A549 (cell line): ENCODE data around the gene HOOK1. TPM values are rescaled to one million over a fixed set of nuclear protein-coding genes. Genes with fewer than 3 reads are reported as not detected.

ENCODE experiments used
- ATAC-seq, 2 experiments: fragments of 200-7000 bp in 1 of 2; fragments of >200 bp in 1 of 2; cut with Nextera tagmentation in 1 of 2; cut with Tn5 transposase in 1 of 2; 3 replicates each; pipeline versions ENCODE4 v1.8.0 to v1.9.1; 2018 to 2020; ENCODE audit warnings: mild to moderate bottlenecking in 1 of 2, moderate library complexity in 1 of 2
- CTCF ChIA-PET: fragments of 300-600 bp; sonication (Branson Sonifier 250); formaldehyde crosslinking; extraction: SDS; loops from one replicate; lab custom pipeline; 2021; ENCODE audit warnings: antibody characterized with exemption, inconsistent platforms; lab: Yijun Ruan, JAX
- POLR2A ChIA-PET: fragments of 350-600 bp; formaldehyde crosslinking; extraction: SDS; loops from one replicate; lab custom pipeline; 2021; ENCODE audit warnings: antibody characterized with exemption, inconsistent platforms; lab: Yijun Ruan, JAX
- DNase-seq, 2 experiments: peaks; one replicate each; pipeline versions ENCODE4 v3.0.0 to v3.0.0-alpha.2; 2011 to 2016; ENCODE audit warnings: low read depth in 1 of 2, low spot score in 1 of 2
- FAIRE-seq: peaks from 2 replicates; lab custom pipeline; 2011; peaks lifted over from hg19 to GRCh38; lab: Jason Lieb, UNC
- H3K27ac ChIP-seq, 2 experiments: fragments of >200 bp; sonication (Bioruptor Twin); formaldehyde crosslinking; 3 replicates each; pipeline ENCODE4 v1.5.1; 2016 to 2017
- H3K4me1 ChIP-seq: fragments of >200 bp; sonication (Bioruptor Twin); formaldehyde crosslinking; 3 replicates; pipeline ENCODE4 v1.6.1; 2016
- H3K4me2 ChIP-seq: fragments of >200 bp; sonication (Bioruptor Twin); formaldehyde crosslinking; 3 replicates; pipeline ENCODE4 v1.6.1; 2016
- H3K4me3 ChIP-seq: fragments of >200 bp; sonication (Bioruptor Twin); formaldehyde crosslinking; 3 replicates; pipeline ENCODE4 v1.5.1; 2016
- H3K9me3 ChIP-seq: fragments of >200 bp; sonication (Bioruptor Twin); formaldehyde crosslinking; 3 replicates; pipeline ENCODE4 v1.6.1; 2016
- EP300 ChIP-seq, 2 experiments: fragments of >200 bp; sonication (Bioruptor Twin); formaldehyde crosslinking; IDR thresholded peaks; 2 replicates in 1 of 2; 3 replicates in 1 of 2; pipeline ENCODE4 v1.6.1; 2016 to 2017
- ESRRA ChIP-seq: fragments of 150-350 bp; IDR thresholded peaks from 2 replicates; pipeline ENCODE4 v1.6.1; 2014; ENCODE audit warnings: mild to moderate bottlenecking, low read length, borderline replicate concordance
- HMGXB4 ChIP-seq: fragments of 250-450 bp; sonication (Bioruptor Pico); IDR thresholded peaks from 2 replicates; pipeline ENCODE4 v1.5.0; 2021; ENCODE audit warnings: mild to moderate bottlenecking, moderate library complexity, borderline replicate concordance
- HOXA7 ChIP-seq: fragments of 250-450 bp; sonication (Bioruptor Pico); IDR thresholded peaks from 2 replicates; pipeline ENCODE4 v1.5.0; 2020; ENCODE audit warnings: mild to moderate bottlenecking, moderate library complexity
- JUNB ChIP-seq: fragments of >200 bp; sonication (Bioruptor Twin); formaldehyde crosslinking; IDR thresholded peaks from 2 replicates; pipeline ENCODE4 v1.6.1; 2016
- MYC ChIP-seq: IDR thresholded peaks from 2 replicates; pipeline ENCODE4 v1.6.1; 2012; ENCODE audit warnings: mild to moderate bottlenecking, inconsistent platforms, low read length, improper control_type of control experiment, borderline replicate concordance
- NPAS2 ChIP-seq: fragments of 250-450 bp; sonication (Bioruptor Pico); IDR thresholded peaks from 2 replicates; pipeline ENCODE4 v1.8.0; 2022; ENCODE audit warnings: mild to moderate bottlenecking, moderate library complexity, borderline replicate concordance
- NR3C1 ChIP-seq: fragments of >200 bp; sonication (Bioruptor Twin); formaldehyde crosslinking; IDR thresholded peaks from 3 replicates; pipeline ENCODE4 v1.6.1; 2017
- POLR2A ChIP-seq: IDR thresholded peaks from 2 replicates; pipeline ENCODE4 v1.6.1; 2012; ENCODE audit warnings: mild to moderate bottlenecking, low read length
- RAD21 ChIP-seq, 2 experiments: fragments of >200 bp in 1 of 2; sonication (Bioruptor Twin) in 1 of 2; formaldehyde crosslinking in 1 of 2; IDR thresholded peaks in 1 of 2; conservative IDR thresholded peaks in 1 of 2; 2 replicates in 1 of 2; 3 replicates in 1 of 2; pipeline ENCODE4 v1.6.1; 2012 to 2018; ENCODE audit warnings: inconsistent platforms in 1 of 2
- RCOR1 ChIP-seq: fragments of 150-350 bp; IDR thresholded peaks from 2 replicates; pipeline ENCODE4 v1.6.1; 2014; ENCODE audit warnings: antibody characterized with exemption, low read length, low read depth
- REST ChIP-seq: fragments of 200-600 bp; sonication (generic); IDR thresholded peaks from 2 replicates; pipeline ENCODE4 v1.6.1; 2016; ENCODE audit warnings: antibody characterized with exemption, mild to moderate bottlenecking, moderate library complexity
- RNF2 ChIP-seq: fragments of 200-600 bp; sonication (generic); IDR thresholded peaks from 2 replicates; pipeline ENCODE4 v1.6.1; 2016; ENCODE audit warnings: low read depth, mild to moderate bottlenecking, antibody characterized with exemption, moderate library complexity, borderline replicate concordance
- SMC3 ChIP-seq: fragments of >200 bp; sonication (Bioruptor Twin); formaldehyde crosslinking; IDR thresholded peaks from 3 replicates; pipeline ENCODE4 v1.6.1; 2018; ENCODE audit warnings: inconsistent platforms
- ZNF302 ChIP-seq: fragments of 250-450 bp; sonication (Bioruptor Pico); IDR thresholded peaks from 2 replicates; pipeline ENCODE4 v1.9.0; 2021; ENCODE audit warnings: inconsistent platforms, mild to moderate bottlenecking, moderate library complexity
- WGBS: methylation state at CpG from one replicate; pipeline ENCODE4 v1.1.6; 2017; ENCODE audit errors: missing lambda C conversion rate; 5-methylcytosine and 5-hydroxymethylcytosine counted together
- polyA plus RNA-seq, 4 experiments: library from polyadenylated mRNA; depleted of rRNA in 3 of 4; stranded (reverse); fragments of >200 nt; fragmentation: RNase III in 1 of 4; extraction: RNeasy Plus Mini Kit Qiagen cat#74134 plus additional on column Dnase treatment in 1 of 4; gene quantifications; 2 replicates in 3 of 4; 3 replicates in 1 of 4; pipeline ENCODE4 v1.2.3, GENCODE V29; 2011 to 2017
- TF ChIP-seq, protein P1 (sequence below): IDR thresholded peaks from 2 replicates; pipeline ENCODE4 v1.6.1; 2012; ENCODE audit warnings: low read depth, borderline replicate concordance
- TF ChIP-seq, protein P2 (sequence below): fragments of >200 bp; sonication (Bioruptor Twin); formaldehyde crosslinking; IDR thresholded peaks from 3 replicates; pipeline ENCODE4 v1.5.1; 2016
- TF ChIP-seq, protein P3 (sequence below): IDR thresholded peaks from 2 replicates; pipeline ENCODE4 v1.6.1; 2012

HOOK1 gene
- polyA plus RNA-seq, 2 of the 4 experiments (the other 2 are of a cell fraction) = 0.46 to 1.3 TPM

- 23% methylated on average over 2 of the region's 2 CpGs for WGBS
- no peak for FAIRE-seq
- no peak overlapping the region for H3K4me2 ChIP-seq
- no peak overlapping the region for H3K4me3 ChIP-seq
- ChIA-PET POLR2A (no interaction called here), CTCF (no interaction called here)
- TF ChIP-seq MYC (no peak), NPAS2 (CRISPR knock-in tag) (no peak), ZNF302 (CRISPR knock-in tag) (no peak)
- TF ChIP-seq, protein P1, sequence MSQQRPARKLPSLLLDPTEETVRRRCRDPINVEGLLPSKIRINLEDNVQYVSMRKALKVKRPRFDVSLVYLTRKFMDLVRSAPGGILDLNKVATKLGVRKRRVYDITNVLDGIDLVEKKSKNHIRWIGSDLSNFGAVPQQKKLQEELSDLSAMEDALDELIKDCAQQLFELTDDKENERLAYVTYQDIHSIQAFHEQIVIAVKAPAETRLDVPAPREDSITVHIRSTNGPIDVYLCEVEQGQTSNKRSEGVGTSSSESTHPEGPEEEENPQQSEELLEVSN = no peak
- ATAC-seq = no peak
- DNase-seq = no peak
- H3K4me1 ChIP-seq = no peaks in the 10 kb centered on the region
- no peaks in the 10 kb centered on the region for H3K9me3 ChIP-seq
- no peak overlapping the region for H3K27ac ChIP-seq
Observed at GRCh38 chr1:59767119-59767518, 47.6 kb upstream of the HOOK1 start.

DNA sequence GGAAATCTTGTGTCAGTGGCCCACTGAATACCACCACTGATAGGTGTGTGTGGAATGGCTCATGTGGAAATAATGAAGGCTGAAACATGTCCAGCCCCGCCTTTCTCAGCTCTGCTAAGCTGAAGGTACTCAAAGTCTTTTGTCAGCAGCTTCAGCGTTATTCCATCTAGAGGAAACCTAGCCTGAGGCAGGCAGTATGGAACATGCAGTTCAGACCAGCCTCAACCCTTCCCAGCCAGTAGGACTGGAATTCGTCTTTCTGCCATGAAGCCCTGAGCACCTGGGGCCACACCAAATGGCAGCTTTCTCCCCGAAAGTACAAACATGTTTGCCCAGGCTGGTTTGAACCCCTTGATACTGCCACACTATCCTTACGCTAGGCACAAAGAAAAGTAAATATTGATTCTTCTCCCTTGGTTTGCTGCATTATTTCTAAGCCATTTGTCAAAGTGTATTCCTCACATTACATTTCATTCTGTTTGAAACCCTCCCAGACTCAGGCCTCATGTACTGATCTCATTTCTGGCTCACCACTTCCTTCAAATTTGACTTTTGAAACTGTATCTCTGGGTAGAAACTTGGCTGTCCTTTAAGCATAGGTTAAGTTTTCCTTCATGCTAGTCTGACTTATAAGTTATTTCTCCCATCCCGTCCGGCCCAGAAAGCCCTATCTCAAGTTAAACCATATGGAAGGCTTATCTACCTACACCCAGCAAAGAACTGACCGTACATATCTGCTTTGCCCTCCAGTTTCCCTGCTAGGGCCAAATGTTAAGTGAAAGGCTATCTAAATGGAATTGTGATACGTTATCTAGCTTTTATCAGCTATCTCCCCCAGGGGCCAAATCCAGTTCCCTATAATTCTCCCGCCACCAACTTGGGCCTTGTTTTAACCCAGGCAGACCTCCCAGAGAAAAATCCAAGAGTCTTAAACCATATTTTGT lies 45.7 kb upstream of the HOOK1 start:
- no peak overlapping the region for H3K27ac ChIP-seq
- no peak for DNase-seq
- no peaks in the 10 kb centered on the region for H3K9me3 ChIP-seq
- WGBS = 78% methylated on average over 10 of the region's 10 CpGs
- POLR2A ChIA-PET = no interaction called here
- CTCF ChIA-PET = interaction anchor here (1.0 kb wide), 1 partner anchor 1253 kb away, joined by 4 read pairs; no protein-coding TSS in a partner anchor
- FAIRE-seq = no peak
- H3K4me1 ChIP-seq = no peaks in the 10 kb centered on the region
- TF ChIP-seq NR3C1 (no peak), SMC3 (no peak), RAD21 (conservative IDR thresholded peaks at IDR 0.05 in 1 of 2, IDR thresholded peaks at IDR 0.05 in 1 of 2) (no peak), REST (no peak), RNF2 (no peak), RCOR1 (no peak), HOXA7 (CRISPR knock-in tag) (no peak), HMGXB4 (no peak), ESRRA (no peak), POLR2A (no peak), JUNB (no peak), EP300 (IDR thresholded peaks at IDR 0.05) (no peak)
- TF ChIP-seq, protein P2, sequence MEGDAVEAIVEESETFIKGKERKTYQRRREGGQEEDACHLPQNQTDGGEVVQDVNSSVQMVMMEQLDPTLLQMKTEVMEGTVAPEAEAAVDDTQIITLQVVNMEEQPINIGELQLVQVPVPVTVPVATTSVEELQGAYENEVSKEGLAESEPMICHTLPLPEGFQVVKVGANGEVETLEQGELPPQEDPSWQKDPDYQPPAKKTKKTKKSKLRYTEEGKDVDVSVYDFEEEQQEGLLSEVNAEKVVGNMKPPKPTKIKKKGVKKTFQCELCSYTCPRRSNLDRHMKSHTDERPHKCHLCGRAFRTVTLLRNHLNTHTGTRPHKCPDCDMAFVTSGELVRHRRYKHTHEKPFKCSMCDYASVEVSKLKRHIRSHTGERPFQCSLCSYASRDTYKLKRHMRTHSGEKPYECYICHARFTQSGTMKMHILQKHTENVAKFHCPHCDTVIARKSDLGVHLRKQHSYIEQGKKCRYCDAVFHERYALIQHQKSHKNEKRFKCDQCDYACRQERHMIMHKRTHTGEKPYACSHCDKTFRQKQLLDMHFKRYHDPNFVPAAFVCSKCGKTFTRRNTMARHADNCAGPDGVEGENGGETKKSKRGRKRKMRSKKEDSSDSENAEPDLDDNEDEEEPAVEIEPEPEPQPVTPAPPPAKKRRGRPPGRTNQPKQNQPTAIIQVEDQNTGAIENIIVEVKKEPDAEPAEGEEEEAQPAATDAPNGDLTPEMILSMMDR = no peak
- TF ChIP-seq, protein P3, sequence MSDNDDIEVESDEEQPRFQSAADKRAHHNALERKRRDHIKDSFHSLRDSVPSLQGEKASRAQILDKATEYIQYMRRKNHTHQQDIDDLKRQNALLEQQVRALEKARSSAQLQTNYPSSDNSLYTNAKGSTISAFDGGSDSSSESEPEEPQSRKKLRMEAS = no peak
- H3K4me3 ChIP-seq = no peak overlapping the region
- ATAC-seq = no peak
- no peak overlapping the region for H3K4me2 ChIP-seq
